Astrocyte (in vitro differentiated cells and primary cell): ENCODE measurements around the gene DLST. TPM values are rescaled to one million over a fixed set of nuclear protein-coding genes. Genes with fewer than 3 reads are reported as not detected.

Experiments
- DNase-seq: peaks from one replicate; pipeline ENCODE4 v3.0.0-alpha.2; 2010; ENCODE audit warnings: low read depth
- FAIRE-seq: peaks from 2 replicates; lab custom pipeline; 2011; peaks lifted over from hg19 to GRCh38; lab: Jason Lieb, UNC
- H2AFZ ChIP-seq: 2 replicates; pipeline ENCODE4 v1.6.0; 2012; ENCODE audit warnings: low read depth, low read length, inconsistent platforms
- H3K27ac ChIP-seq: 2 replicates; pipeline ENCODE4 v1.5.1; 2011; ENCODE audit warnings: low read depth, low read length, inconsistent platforms
- H3K27me3 ChIP-seq: 2 replicates; pipeline ENCODE4 v1.6.0; 2011; ENCODE audit warnings: low read length, inconsistent platforms; ENCODE audit not compliant: insufficient read depth
- H3K36me3 ChIP-seq: 2 replicates; pipeline ENCODE4 v1.5.1; 2011; ENCODE audit warnings: low read length, inconsistent platforms; ENCODE audit not compliant: insufficient read depth
- H3K4me1 ChIP-seq: 2 replicates; pipeline ENCODE4 v1.5.1; 2011; ENCODE audit warnings: low read length, inconsistent platforms; ENCODE audit not compliant: insufficient read depth
- H3K4me2 ChIP-seq: 2 replicates; pipeline ENCODE4 v1.6.0; 2012; ENCODE audit warnings: low read length, inconsistent platforms
- H3K4me3 ChIP-seq: 2 replicates; pipeline ENCODE4 v1.5.1; 2011; ENCODE audit warnings: low read depth, mild to moderate bottlenecking, low read length, inconsistent platforms; ENCODE audit not compliant: insufficient read depth
- H3K79me2 ChIP-seq: 2 replicates; pipeline ENCODE4 v1.6.0; 2012; ENCODE audit warnings: mild to moderate bottlenecking, low read length, inconsistent platforms; ENCODE audit not compliant: insufficient read depth
- H3K9ac ChIP-seq: 2 replicates; pipeline ENCODE4 v1.6.0; 2012; ENCODE audit warnings: mild to moderate bottlenecking, low read length, inconsistent platforms
- H3K9me3 ChIP-seq: 2 replicates; pipeline ENCODE4 v1.5.1; 2012; ENCODE audit warnings: low read depth, mild to moderate bottlenecking, low read length, inconsistent platforms; ENCODE audit not compliant: insufficient read depth
- H4K20me1 ChIP-seq: 2 replicates; pipeline ENCODE4 v1.6.0; 2012; ENCODE audit warnings: low read length, inconsistent platforms; ENCODE audit not compliant: insufficient read depth
- H3K27ac Mint-ChIP-seq: one replicate; pipeline ENCODE4 v1.8.0; 2021; ENCODE audit warnings: mild to moderate bottlenecking, mixed read lengths; ENCODE audit not compliant: unreplicated experiment
- H3K27me3 Mint-ChIP-seq: one replicate; pipeline ENCODE4 v1.8.0; 2021; ENCODE audit warnings: low read depth, mixed read lengths; ENCODE audit not compliant: unreplicated experiment
- H3K36me3 Mint-ChIP-seq: one replicate; pipeline ENCODE4 v1.8.0; 2021; ENCODE audit warnings: low read depth, mixed read lengths; ENCODE audit not compliant: unreplicated experiment
- H3K4me1 Mint-ChIP-seq: one replicate; pipeline ENCODE4 v1.8.0; 2021; ENCODE audit warnings: low read depth, mixed read lengths; ENCODE audit not compliant: unreplicated experiment
- H3K4me3 Mint-ChIP-seq: one replicate; pipeline ENCODE4 v1.8.0; 2021; ENCODE audit warnings: mild to moderate bottlenecking, moderate library complexity, mixed read lengths; ENCODE audit not compliant: unreplicated experiment
- H3K9me3 Mint-ChIP-seq: one replicate; pipeline ENCODE4 v1.8.0; 2021; ENCODE audit warnings: mild to moderate bottlenecking, mixed read lengths; ENCODE audit not compliant: unreplicated experiment
- CTCF ChIP-seq: IDR thresholded peaks from 2 replicates; pipeline ENCODE4 v1.5.1; 2011; ENCODE audit warnings: low read depth, mild to moderate bottlenecking, inconsistent platforms, low read length, moderate library complexity; ENCODE audit not compliant: insufficient read depth
- EZH2 ChIP-seq: IDR thresholded peaks from 2 replicates; pipeline ENCODE4 v1.6.1; 2012; ENCODE audit warnings: mild to moderate bottlenecking, low read length, inconsistent platforms; ENCODE audit not compliant: insufficient read depth
- total RNA-seq: library from RNA; stranded (reverse); gene quantifications from 2 replicates; pipeline ENCODE4 v1.2.1, GENCODE V29; 2021

DLST gene
- total RNA-seq, 1 donor from 2014 or later = 90.6 TPM

- no peaks in the 10 kb centered on the region for H3K9me3 ChIP-seq
- no peak overlapping the region for H3K4me2 ChIP-seq
- no peaks in the 10 kb centered on the region for H3K27me3 ChIP-seq
- H2AFZ ChIP-seq = no peak overlapping the region
- peaks cover 6% of the 10 kb centered on the region for H3K4me1 Mint-ChIP-seq
- H3K9ac ChIP-seq = no peak overlapping the region
- H3K27ac Mint-ChIP-seq = no peak overlapping the region
- no peak for FAIRE-seq
- DNase-seq = no peak
- H3K4me3 ChIP-seq = no peak overlapping the region
- H3K27ac ChIP-seq = no peak overlapping the region
- H3K4me3 Mint-ChIP-seq = no peak overlapping the region
- peaks cover 2% of the 10 kb centered on the region for H3K36me3 Mint-ChIP-seq
- H3K9me3 Mint-ChIP-seq = no peaks in the 10 kb centered on the region
- peaks cover 6% of the 10 kb centered on the region for H3K4me1 ChIP-seq
- no peaks in the 10 kb centered on the region for H3K27me3 Mint-ChIP-seq
- no peak for TF ChIP-seq CTCF
- TF ChIP-seq EZH2 = no peak
- no peaks in the 10 kb centered on the region for H3K36me3 ChIP-seq
- H3K79me2 ChIP-seq = no peaks in the 10 kb centered on the region
- no peaks in the 10 kb centered on the region for H4K20me1 ChIP-seq
These were observed 28.1 kb upstream of the DLST start for GRCh38 chr14:74853581-74853980.

GRCh38 chr14:74855021-74855420, 26.7 kb upstream of the DLST start:
- no peak overlapping the region for H3K9ac ChIP-seq
- no peaks in the 10 kb centered on the region for H4K20me1 ChIP-seq
- peaks cover 7% of the 10 kb centered on the region for H3K4me1 Mint-ChIP-seq
- peaks cover 5% of the 10 kb centered on the region for H3K27me3 Mint-ChIP-seq
- peaks cover 2% of the 10 kb centered on the region for H3K36me3 Mint-ChIP-seq
- peaks cover 6% of the 10 kb centered on the region for H3K4me1 ChIP-seq
- H3K4me2 ChIP-seq = no peak overlapping the region
- FAIRE-seq = no peak
- no peaks in the 10 kb centered on the region for H3K79me2 ChIP-seq
- no peak overlapping the region for H3K27ac Mint-ChIP-seq
- H3K9me3 Mint-ChIP-seq = no peaks in the 10 kb centered on the region
- H3K27me3 ChIP-seq = no peaks in the 10 kb centered on the region
- TF ChIP-seq EZH2 (no peak), CTCF (no peak)
- no peak overlapping the region for H3K27ac ChIP-seq
- H3K4me3 ChIP-seq = no peak overlapping the region
- no peak overlapping the region for H2AFZ ChIP-seq
- H3K4me3 Mint-ChIP-seq = no peak overlapping the region
- no peaks in the 10 kb centered on the region for H3K9me3 ChIP-seq
- no peak for DNase-seq
- H3K36me3 ChIP-seq = no peaks in the 10 kb centered on the region

- Mint-ChIP-seq H3K36me3 (peaks cover 2% of the 10 kb centered on the region), H3K4me3 (no peak overlapping the region), H3K9me3 (no peaks in the 10 kb centered on the region), H3K27me3 (peaks cover 5% of the 10 kb centered on the region), H3K27ac (no peak overlapping the region), H3K4me1 (peaks cover 13% of the 10 kb centered on the region)
- FAIRE-seq (no peak), DNase-seq (no peak)
- H2AFZ ChIP-seq = no peak overlapping the region
- H3K27ac ChIP-seq = no peak overlapping the region
- TF ChIP-seq CTCF (no peak), EZH2 (no peak)
- no peak overlapping the region for H3K4me3 ChIP-seq
- H3K9ac ChIP-seq = no peak overlapping the region
- H3K79me2 ChIP-seq = no peaks in the 10 kb centered on the region
- no peaks in the 10 kb centered on the region for H4K20me1 ChIP-seq
- peaks cover 6% of the 10 kb centered on the region for H3K4me1 ChIP-seq
- H3K9me3 ChIP-seq = no peaks in the 10 kb centered on the region
- no peak overlapping the region for H3K4me2 ChIP-seq
- no peaks in the 10 kb centered on the region for H3K27me3 ChIP-seq
- no peaks in the 10 kb centered on the region for H3K36me3 ChIP-seq
These were observed 25.8 kb upstream of the DLST start for GRCh38 chr14:74855945-74856344.
